HG02571 (cell line): ENCODE measurements around the gene ACOX1.

ENCODE experiments used
- ATAC-seq: cut with Tn5 transposase; IDR thresholded peaks from one replicate; pipeline ENCODE4 v1.9.1; 2021; ENCODE audit warnings: mild to moderate bottlenecking, moderate library complexity; ENCODE audit not compliant: unreplicated experiment

The ACOX1 gene

GRCh38 chr17:75913537-75914210 is 65.3 kb downstream of the ACOX1 start:
- ATAC-seq = no peak

GRCh38 chr17:75910699-75911098 is 68.3 kb downstream of the ACOX1 start:
- ATAC-seq = no peak

GRCh38 chr17:75909812-75910274 is 69.1 kb downstream of the ACOX1 start:
- ATAC-seq = no peak

- ATAC-seq = no peak
Measured at GRCh38 chr17:75909051-75909811, 69.7 kb downstream of the ACOX1 start.

GRCh38 chr17:75908201-75908600 is 70.8 kb downstream of the ACOX1 start:
- no peak for ATAC-seq

- no peak for ATAC-seq
Measured at GRCh38 chr17:75906143-75906884, 72.7 kb downstream of the ACOX1 start.

GRCh38 chr17:75904749-75905521 is 74.0 kb downstream of the ACOX1 start, which contains the start of gene MRPL38:
MRPL38 (minus strand) TSS chr17:75904884; CDS start chr17:75904875, 9 bp downstream.
- peak; percentile 91 for ATAC-seq

GRCh38 chr17:75902406-75902805 is 76.6 kb downstream of the ACOX1 start:
- ATAC-seq = no peak

- ATAC-seq = no peak
Measured at GRCh38 chr17:75901727-75902126, 77.2 kb downstream of the ACOX1 start.

- ATAC-seq = no peak
Measured at GRCh38 chr17:75900691-75901533, 78.1 kb downstream of the ACOX1 start.

- no peak for ATAC-seq
Measured at GRCh38 chr17:75899767-75900468, 79.0 kb downstream of the ACOX1 start.

GRCh38 chr17:75899353-75899752 is 79.6 kb downstream of the ACOX1 start:
- ATAC-seq = no peak

- no peak for ATAC-seq
Measured at GRCh38 chr17:75898791-75899190, 80.2 kb downstream of the ACOX1 start.

- ATAC-seq = no peak
Measured at GRCh38 chr17:75898065-75898464, 80.9 kb downstream of the ACOX1 start.

GRCh38 chr17:75897160-75898019 is 81.6 kb downstream of the ACOX1 start:
- ATAC-seq = no peak

GRCh38 chr17:75896415-75897159 is 82.4 kb downstream of the ACOX1 start, which contains the start of gene TRIM65:
TRIM65 (minus strand) TSS chr17:75896951; CDS start chr17:75896937, 14 bp downstream.
- ATAC-seq = peak; percentile 48

GRCh38 chr17:75895370-75896155 is 83.4 kb downstream of the ACOX1 start:
- ATAC-seq = no peak
